Activated CD4-positive, alpha-beta T cell treated with anti-CD3 and anti-CD28 coated beads for 48 hours (primary cell): Measurements from ENCODE around the gene CLASP2.
"Not testable (repeated sequence)": the region's sequence is repeated elsewhere in the genome, so short reads cannot be mapped to it uniquely, and the experiment has no call there.

ENCODE experiments used
- DNase-seq: peaks from one replicate; pipeline ENCODE4 v3.0.0-alpha.2; 2020

Gene CLASP2

DNA sequence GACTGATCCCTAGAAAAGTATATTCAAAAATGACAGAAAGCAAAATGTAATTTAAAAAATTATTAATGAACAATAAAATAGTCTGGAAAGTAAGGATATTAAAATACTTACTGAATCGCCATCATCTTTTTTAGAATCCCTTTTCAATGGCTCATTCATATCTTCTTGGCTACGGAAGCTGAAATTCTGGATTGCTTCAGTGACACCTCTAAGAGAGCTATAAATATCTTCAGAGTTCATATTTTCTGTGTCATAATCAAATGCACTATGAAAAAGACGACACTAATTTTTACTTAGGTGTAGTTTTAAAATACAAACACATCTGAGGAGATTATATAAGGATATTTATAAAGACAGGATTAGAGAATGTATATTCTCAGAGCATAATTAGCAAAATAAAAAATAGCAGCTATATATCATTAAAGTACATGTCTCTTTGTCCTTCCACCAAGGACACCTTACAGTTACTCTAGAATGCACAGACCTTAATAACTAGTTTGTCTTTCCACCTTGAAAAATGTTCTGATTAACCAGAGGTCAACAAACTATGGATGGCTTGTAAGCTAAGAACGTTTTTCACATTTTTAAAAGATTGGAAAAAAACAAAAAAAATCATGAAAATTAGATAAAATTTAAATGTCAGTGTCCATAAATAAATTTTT is 179.2 kb downstream of the CLASP2 start:
- DNase-seq, result no peak

- DNase-seq, result no peak
These were observed 180.9 kb downstream of the CLASP2 start for GRCh38 chr3:33537133-33537532.

GRCh38 chr3:33526787-33527186 is 191.3 kb downstream of the CLASP2 start:
- no peak for DNase-seq

- DNase-seq, result no peak
These were observed 192.8 kb downstream of the CLASP2 start for GRCh38 chr3:33525232-33525631.

GRCh38 chr3:33523093-33523667 is 194.9 kb downstream of the CLASP2 start:
- DNase-seq, result no peak

GRCh38 chr3:33521736-33522135 is 196.3 kb downstream of the CLASP2 start:
- DNase-seq, result no peak

DNA sequence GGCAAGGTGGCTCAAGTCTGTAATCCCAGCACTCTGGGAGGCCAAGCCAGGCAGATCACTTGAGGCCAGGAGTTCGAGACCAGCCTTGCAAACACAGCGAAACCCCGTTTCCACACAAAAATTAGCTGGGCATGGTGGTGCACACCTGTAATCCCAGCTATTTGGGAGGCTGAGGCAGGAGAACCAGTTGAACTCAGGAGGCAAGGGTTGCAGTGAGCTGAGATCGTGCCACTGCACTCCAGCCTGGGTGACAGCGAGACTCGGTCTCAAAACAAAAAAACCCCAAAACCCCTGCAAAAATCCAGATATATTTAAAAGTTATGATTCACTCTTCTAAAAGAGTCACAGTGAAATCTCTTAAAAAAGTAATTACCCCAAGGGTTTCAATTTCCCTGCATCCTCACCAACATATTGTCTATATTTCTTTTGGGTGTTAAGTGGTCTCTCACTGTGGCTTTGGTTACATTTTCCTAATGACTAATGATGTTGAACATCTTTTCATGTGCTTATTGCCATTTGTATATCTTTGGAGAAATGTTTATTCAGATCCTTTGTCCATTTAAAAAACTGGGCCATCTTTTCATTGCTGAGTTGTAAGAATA is 204.7 kb downstream of the CLASP2 start:
- DNase-seq, result no peak

GRCh38 chr3:33505027-33505426 is 213.0 kb downstream of the CLASP2 start:
- no peak for DNase-seq

- DNase-seq, result no peak
These were observed 221.6 kb downstream of the CLASP2 start for GRCh38 chr3:33496449-33496848.

DNA sequence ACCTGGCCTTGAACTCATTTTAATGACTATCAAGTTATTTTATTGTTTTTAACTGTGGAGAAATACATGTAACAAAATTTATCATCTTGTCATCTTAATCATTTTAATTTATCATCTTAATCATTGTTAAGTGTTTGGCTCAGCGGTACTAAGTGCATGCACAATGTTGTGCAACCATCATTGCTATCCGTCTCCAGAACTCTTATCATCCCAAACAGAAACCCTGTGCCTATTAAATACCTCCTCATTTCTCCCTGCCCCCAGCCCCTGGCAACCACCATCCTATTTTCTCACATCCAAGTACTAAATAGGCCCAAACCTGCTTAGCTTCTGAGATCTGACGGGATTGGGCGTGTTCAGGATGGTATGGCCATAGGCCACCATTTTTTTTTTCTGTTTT is 226.3 kb downstream of the CLASP2 start:
- no peak for DNase-seq

DNA sequence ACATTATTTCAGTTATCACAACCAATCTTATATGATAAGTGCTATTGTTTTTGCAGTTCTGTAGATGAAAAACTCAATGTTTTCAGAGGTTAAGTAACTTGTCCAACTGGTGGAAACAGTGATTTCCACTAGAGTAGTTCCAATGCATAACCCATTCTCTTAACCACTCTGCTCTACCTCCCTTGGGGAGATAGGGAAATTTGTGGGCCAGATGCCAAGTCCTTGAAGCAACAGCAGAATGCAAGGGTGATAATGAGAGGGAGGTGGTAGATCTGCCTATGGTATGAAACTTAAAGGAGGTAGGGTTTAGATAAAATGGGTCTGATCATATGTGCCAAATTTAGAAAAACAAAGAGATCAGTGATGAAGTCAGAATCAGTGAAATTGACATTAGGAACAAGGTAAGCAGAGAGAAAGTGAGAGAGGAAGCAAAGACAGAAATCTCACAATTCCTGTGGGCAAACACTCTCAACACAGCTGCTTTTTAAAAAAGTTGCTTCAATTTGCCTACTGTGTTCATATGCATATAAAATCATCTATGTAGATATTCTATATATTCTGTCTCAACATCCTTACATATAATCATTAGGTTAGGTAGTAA is 227.3 kb downstream of the CLASP2 start:
- no peak for DNase-seq

GRCh38 chr3:33488683-33489082 is 229.4 kb downstream of the CLASP2 start:
- DNase-seq, result no peak

DNA sequence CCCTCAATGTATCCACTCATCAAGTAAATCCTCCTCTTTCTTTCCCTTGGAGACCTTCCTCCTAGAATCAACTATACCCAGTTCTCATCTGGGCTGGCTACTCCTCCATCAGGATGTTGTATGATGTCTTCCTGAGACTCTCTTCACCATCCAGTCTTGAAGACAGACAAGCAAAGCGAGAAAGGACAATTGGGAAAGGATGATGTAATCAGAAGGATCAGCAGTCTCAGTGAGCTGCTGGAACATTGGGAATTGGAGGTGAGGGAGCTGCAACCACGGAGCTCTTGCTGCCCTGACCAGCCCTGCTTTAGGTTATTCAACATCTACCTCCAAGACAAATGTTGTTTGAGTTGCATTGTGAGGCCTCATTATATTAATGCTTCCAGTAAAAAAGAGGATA is 229.8 kb downstream of the CLASP2 start:
- DNase-seq, result no peak

DNA sequence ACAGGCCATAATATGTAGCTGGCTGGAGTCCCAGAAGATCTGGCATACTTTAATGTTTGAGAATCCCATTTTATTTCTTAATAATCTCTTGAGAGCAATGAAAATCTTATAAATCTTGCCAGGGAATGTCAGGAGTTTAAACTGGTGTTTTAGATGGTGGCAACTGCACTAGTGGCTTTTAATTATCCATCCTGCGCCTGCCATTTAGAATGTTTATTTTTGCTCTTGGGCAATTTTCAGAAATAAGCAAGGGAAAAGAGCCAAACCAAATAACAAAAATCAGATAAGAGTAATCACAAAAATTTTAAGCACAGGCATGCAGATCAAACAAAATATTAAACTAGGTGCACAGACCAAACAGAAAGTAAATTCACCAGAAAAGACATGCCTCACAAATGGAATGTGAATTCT is 235.9 kb downstream of the CLASP2 start:
- DNase-seq, result no peak

GRCh38 chr3:33474896-33475295 is 243.2 kb downstream of the CLASP2 start:
- DNase-seq, result no peak

- DNase-seq, result no peak
These were observed 244.2 kb downstream of the CLASP2 start for GRCh38 chr3:33473813-33474212.

DNA sequence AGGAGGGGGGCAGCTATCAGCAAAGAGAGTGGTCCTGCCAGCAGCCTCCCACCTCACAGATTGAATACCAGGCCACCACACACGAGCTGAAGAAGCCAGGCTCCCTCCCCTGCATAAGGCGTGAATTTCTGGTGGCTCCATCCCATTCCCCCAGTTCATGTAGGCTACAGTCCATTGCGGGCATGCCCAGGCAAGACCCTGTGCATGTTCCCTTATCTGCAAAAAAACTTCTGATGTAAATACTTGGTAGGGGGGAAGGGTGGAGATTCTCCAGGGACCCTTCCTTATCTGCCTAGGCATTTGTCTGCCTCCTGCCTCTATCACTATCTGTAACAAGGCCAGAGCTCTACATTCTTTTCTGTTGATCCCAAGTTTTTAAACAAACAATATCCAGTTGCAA is 250.3 kb downstream of the CLASP2 start:
- no peak for DNase-seq

DNA sequence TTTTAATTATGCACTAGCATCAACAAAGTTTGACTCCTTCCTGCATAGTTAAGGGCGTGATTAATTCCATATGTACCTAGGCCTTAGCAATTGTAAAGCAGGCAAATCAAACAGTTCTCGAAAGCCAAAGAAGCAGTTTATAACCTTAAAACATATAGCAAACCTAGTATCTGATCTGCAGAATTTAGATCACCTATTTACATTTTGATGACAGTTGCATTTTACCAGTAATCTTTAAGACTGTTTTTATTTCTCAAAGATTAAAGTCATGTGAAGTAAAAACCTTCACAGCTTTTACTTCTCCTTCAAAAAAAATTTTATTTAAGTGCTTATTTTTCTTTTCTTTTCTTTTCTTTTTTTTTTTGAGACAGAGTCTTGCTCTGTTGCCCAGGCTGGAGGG is 257.0 kb downstream of the CLASP2 start:
- DNase-seq, result no peak

DNA sequence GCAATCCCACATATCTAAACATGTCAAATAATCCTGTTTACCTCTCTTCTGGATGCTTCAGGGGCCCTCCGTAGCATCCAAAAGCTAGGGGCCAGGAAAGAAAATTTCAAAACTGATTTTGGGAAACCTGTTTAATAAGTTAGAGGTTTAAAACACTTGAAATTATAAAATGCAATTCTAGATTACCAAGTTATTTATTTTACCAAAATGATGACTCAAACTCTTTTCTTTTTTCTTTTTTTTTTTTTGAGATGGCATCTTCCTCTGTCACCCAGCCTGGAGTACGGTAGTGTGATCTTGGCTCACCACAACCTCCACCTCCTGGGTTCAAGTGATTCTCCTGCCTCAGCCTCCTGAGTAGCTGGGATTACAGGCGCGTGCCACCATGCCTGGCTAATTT is 258.5 kb downstream of the CLASP2 start:
- DNase-seq, result not testable (repeated sequence)

DNA sequence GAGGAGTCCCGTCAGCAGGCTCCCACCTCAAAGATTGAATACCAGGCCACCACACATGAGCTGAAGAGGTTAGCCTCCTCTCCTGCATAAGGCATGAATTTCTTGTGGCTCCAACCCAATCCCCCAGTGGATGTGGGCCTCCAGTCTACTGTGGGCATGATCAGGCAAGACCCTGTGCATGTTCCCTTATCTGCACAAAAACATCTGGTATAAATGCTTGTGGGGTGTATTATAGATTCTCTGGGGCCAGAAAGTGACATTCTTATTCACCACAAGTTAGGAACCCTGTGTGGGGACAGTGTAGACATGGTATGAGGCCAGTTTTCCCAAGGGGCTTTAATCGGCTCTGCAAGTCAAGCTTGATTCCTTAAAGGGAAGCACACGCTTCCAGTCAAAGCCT is 259.6 kb downstream of the CLASP2 start:
- DNase-seq, result no peak

- DNase-seq, result no peak
These were observed 261.3 kb downstream of the CLASP2 start for GRCh38 chr3:33456756-33457155.

GRCh38 chr3:33453331-33453761 is 264.7 kb downstream of the CLASP2 start:
- no peak for DNase-seq

DNA sequence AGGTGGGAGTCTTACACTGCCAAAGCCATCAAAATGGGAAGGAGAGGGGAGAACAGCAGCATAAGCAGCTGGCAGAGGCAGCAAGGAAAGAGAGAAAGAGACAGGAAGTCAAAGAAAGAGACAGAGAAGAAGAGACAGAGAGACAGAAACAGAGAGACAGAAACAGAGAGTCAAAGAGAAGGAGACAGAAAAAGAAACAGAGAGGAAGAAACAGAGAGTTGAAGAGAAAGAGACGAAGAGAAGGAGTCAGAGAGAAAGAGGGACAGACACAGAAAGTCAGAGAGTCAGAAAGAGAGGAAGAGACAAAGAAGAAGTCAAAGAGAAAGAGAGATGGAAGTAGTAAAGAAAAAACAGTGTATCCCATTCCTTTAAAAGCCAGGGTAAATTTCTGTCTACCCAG is 266.1 kb downstream of the CLASP2 start:
- DNase-seq, result not testable (repeated sequence)

DNA sequence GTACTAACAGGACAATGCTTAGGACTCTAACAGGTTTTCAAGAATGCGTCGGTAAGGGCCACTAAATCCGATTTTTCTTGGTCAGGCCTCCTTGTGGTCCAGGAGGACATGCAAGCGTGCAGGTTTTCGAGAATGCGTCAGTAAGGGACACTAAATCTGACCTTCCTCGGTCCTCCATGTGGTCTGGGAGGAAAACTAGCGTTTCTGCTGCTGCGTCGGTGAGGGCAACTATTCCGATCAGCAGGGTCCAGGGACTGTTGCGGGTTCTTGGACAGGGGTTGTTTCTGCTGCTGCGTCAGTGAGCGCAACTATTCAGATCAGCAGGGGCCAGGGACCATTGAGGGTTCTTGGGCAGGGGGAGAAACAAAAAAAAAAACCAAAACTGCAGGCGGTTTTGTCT is 270.1 kb downstream of the CLASP2 start:
- DNase-seq, result no peak
